Activated naive CD4-positive, alpha-beta T cell treated with anti-CD3 and anti-CD28 coated beads, Interleukin-2, amount 10 ng/mL, durations not matched to agents 5 hours and 36 hours (primary cell): ENCODE results near the gene SMARCA4. TPM values are rescaled to one million over a fixed set of nuclear protein-coding genes. Genes with fewer than 3 reads are reported as not detected.

ENCODE experiments used
- total RNA-seq, 2 experiments: library from RNA; stranded (reverse); gene quantifications; one replicate each; pipeline ENCODE4 v1.2.3, GENCODE V29; 2021

The SMARCA4 gene
- total RNA-seq: 100 to 1,000 TPM; 102 to 110 TPM

GRCh38 chr19:10960314-10961072 lies at the start of gene SMARCA4:
TSS of gene SMARCA4 (plus strand) at chr19:10961030. CDS start at chr19:10984152, 23,122 bp downstream.

GRCh38 chr19:10928563-10929401 lies 32.0 kb upstream of the SMARCA4 start, which contains the start of the genes TIMM29 and YIPF2:
TSS of gene TIMM29 (plus strand) at chr19:10928811. CDS start at chr19:10928823, 12 bp downstream.
TSS of gene YIPF2 (minus strand) at chr19:10928639. CDS start at chr19:10928410, 229 bp downstream.

GRCh38 chr19:11089254-11090013 lies 128.6 kb downstream of the SMARCA4 start, which contains the start of gene LDLR:
TSS of gene LDLR (plus strand) at chr19:11089463. CDS start at chr19:11089549, 86 bp downstream.

Other genes starting within 250 kb of the SMARCA4 start
- gene DNM2, start 243.0 kb upstream of the SMARCA4 start, total RNA-seq: 100 to 1,000 TPM; 259 to 262 TPM
- gene TMED1, start 124.8 kb upstream of the SMARCA4 start, total RNA-seq: 10 to 100 TPM; 11.4 to 11.8 TPM
- 1 to 10 TPM; 3.2 to 3.3 TPM for gene C19orf38, start 112.6 kb upstream of the SMARCA4 start, total RNA-seq
- gene CARM1, start 89.5 kb upstream of the SMARCA4 start, total RNA-seq: 10 to 100 TPM; 31.9 to 35.0 TPM
- 10 to 100 TPM; 21.2 to 23.7 TPM for gene YIPF2, start 32.4 kb upstream of the SMARCA4 start, total RNA-seq
- 10 to 100 TPM; 20.8 to 23.1 TPM for gene TIMM29, start 32.2 kb upstream of the SMARCA4 start, total RNA-seq
- 100 to 1,000 TPM; 142 to 150 TPM for gene LDLR, start 128.4 kb downstream of the SMARCA4 start, total RNA-seq
- 10 to 100 TPM; 64.7 to 68.0 TPM for gene SPC24, start 194.8 kb downstream of the SMARCA4 start, total RNA-seq
- gene KANK2, start 236.5 kb downstream of the SMARCA4 start, total RNA-seq: 1 to 10 TPM; 7.4 to 8.5 TPM